Measurements from ENCODE around the gene PPIB.

Gene PPIB

DNA sequence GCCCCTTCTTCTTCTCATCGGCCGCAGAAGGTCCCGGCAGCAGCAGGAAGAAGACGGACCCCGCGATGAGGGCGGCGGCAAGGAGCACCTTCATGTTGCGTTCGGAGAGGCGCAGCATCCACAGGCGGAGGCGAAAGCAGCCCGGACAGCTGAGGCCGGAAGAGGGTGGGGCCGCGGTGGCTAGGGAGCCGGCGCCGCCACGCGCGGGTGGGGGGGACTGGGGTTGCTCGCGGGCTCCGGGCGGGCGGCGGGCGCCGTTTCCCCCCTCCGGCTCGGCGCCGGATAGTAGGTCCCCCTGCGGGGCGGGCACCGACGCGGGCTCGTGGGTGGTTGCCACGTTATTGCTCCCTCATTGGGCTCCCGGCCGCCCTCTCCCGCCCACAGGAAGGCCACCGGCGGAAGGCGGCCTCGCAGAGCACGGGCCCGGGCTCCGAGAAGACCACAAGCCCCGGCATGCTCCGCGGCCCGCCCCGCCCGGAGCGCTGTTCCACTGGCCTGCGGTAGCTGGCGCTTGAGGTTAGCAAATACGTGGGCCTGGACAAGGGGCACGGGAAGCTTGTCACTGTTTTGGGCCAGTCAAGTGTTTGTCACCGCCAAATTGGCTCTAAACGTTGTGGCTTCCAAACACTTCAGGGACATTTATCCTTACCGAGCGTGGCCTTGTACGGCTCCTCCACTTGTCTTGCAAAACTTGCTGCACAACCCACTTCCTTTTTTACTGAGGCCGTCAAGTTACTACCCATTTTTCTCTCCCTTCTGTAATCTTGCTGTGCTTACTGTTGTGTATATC, at the start of gene PPIB:
Gene PPIB (minus strand): TSS at position 154 of the 790 bp plus-strand sequence. CDS start 36 bp downstream, at position 118.
- in situ Hi-C loops (cut with MboI; ENCODE audit: low pct_unique_long_range_greater_than_20kb, low sequenced_read_pairs): no loop called here
- DNase-seq: peak; percentile 100

DNA sequence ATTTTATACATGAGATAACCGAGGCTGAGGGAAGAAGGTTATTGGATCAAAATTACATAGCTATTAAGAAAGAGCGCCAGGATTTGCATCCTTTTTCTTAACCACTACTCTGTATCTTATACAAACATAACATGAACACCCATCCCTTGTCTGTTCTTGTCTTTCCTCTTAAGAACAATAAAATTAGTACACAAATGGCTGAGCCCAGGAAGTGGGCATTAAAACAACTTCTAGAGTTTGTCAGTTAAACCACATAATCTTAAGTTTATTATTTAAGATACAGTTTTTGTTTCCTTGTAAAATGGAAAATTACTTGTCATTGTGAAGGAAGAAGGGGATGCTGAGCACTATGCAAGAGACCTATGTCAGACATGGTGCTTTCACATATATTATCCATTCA, 48.9 kb upstream of the PPIB start:
- DNase-seq: no peak
- in situ Hi-C loops (cut with MboI; ENCODE audit: low pct_unique_long_range_greater_than_20kb, low sequenced_read_pairs): no loop called here

DNA sequence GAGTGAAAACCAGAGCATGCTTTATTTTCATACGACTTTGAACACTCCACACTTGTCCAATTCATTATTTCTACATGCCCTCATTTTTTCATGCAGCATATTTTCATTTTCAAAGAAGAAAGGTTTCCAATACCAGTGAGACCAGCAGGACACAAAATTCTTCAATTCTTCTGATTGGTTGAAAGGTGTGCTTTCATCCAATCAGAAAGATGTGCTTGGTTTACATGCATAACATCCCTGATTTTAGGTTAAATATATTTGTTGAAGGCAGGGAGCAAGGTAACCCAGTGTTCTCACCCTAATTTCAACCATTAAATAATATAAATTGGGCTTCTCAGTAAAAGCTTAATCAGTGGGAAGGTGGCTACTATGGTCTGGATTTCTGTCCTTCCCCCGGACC, 47.5 kb upstream of the PPIB start:
- DNase-seq: no peak
- in situ Hi-C loops (cut with MboI; ENCODE audit: low pct_unique_long_range_greater_than_20kb, low sequenced_read_pairs): no loop called here

DNA sequence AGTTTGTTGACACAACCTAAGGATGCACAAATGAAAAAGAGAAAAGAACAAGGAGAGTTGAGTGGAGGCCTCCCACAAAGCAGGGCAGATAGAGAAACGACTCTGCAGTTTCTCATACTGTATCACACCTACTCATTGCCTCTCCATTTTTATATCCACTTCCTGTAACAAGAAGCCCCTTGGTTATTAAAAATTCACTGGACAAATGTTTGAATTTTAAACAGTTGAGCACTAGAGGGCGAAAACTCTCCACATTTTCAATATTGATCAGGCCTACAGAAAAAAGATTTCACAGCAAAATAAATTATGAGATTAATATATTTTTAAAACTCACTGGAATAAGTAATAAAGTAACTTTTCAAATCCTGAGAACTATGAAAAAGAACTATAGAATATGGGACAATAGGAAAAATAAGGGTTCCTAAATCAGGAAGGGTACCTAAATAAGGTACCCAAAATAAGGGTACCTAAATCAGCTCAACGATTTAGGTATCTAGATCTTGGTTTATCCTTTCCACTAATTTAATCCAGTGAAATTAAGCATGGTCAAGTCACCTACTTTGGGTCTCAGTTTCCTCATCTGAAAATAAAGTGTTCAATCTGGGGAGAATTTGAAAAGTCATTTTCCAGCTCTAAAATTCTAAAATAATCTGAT, 47.0 kb upstream of the PPIB start:
- in situ Hi-C loops (cut with MboI; ENCODE audit: low pct_unique_long_range_greater_than_20kb, low sequenced_read_pairs): no loop called here
- DNase-seq: peak; percentile 85

DNA sequence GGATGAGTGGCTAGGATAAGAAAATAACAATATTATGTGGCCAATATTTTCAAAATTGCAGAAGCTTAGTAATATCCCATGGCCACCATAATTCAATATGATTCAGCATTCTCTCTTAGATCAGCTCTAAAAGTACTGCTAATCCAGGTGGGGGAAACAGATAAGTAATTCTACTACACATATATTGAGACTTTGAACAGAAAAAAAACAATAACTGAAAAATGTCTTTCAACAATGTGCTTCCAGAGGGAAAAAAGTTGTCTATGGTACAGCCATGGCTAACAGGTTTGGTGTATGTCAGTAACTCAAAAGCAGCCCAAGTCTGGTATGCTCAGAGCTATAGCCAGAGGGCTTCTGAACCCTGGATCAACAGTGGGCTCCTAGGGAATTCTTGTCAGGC, 42.4 kb upstream of the PPIB start:
- DNase-seq: no peak
- in situ Hi-C loops (cut with MboI; ENCODE audit: low pct_unique_long_range_greater_than_20kb, low sequenced_read_pairs): no loop called here

DNA sequence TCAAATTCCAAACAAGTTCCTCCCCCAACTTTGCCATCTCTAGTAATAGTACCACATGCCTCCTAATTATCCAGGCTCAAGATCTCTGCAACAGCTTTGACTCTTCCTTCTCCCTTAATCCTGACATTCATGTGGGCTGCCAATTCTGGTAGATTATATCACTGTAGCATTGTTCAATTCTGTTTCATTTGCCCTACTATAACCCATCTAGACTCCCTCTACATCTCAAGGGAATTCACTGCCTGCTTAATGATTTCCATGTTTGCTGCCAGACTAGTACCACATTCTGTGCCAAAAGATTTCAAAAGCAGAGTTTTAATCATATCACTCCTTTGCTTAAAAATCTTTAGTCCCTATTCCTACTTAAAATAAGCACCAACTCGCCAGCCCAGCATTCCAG, 34.6 kb upstream of the PPIB start:
- in situ Hi-C loops (cut with MboI; ENCODE audit: low pct_unique_long_range_greater_than_20kb, low sequenced_read_pairs): no loop called here
- DNase-seq: no peak

DNA sequence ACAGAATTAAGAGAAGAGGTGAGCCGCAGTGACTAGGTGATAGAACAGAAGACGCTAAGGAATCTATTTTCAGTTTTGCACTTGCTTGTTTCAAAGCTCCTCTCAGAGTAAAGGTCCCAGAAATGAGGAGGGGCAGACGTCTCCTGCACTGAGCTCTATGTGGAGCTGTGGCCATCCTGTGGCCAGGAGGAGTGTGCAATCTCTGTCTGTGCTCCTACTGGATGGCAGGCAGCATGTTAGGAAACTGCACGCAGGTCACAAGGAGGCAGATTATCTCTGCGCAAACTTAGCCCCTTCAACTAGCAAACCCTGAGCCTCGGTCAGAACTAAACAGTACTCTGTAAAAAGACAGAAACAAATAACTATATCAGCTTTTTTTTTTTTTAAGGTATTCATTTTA, 31.1 kb upstream of the PPIB start:
- DNase-seq: no peak
- in situ Hi-C loops (cut with MboI; ENCODE audit: low pct_unique_long_range_greater_than_20kb, low sequenced_read_pairs): no loop called here

DNA sequence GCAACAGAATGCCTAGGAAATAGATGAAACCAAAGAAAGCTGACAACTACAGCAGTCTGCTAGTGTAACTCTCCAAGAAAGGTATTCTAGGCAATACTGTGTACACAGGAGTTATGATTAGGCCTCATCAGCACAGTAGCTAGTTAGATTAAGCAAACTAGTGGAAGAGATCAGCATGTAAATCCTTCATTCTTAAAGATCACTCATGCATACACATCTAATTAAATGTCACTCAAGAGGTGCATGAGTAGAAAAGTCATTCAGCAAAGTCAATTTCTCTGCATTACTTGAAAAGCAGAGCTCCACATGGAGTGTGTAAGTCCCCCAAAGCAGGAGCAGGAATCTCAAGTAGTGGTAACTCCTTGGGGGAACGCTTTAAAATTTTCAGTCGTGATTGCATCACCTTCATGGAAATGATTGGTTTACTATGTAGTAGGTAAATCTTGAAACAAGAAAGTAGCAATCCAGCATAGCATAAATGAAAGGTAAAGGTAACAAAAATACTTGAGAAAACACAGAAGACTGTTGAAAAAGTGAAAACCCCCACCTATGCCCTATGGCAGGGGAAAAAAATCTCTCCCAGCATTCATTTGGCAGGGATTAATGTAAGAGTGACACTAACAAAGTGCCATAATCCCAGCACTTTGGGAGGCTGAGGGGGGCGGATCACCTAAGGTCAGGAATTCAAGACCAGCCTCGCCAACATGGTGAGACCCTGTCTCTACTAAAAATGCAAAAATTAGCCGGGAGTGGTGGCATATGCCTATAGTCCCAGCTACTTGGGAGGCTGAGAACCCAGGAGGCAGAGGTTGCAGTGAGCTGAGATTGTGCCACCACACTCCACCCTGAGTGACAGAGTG, 29.4 kb upstream of the PPIB start:
- in situ Hi-C loops (cut with MboI; ENCODE audit: low pct_unique_long_range_greater_than_20kb, low sequenced_read_pairs): no loop called here
- DNase-seq: no peak

DNA sequence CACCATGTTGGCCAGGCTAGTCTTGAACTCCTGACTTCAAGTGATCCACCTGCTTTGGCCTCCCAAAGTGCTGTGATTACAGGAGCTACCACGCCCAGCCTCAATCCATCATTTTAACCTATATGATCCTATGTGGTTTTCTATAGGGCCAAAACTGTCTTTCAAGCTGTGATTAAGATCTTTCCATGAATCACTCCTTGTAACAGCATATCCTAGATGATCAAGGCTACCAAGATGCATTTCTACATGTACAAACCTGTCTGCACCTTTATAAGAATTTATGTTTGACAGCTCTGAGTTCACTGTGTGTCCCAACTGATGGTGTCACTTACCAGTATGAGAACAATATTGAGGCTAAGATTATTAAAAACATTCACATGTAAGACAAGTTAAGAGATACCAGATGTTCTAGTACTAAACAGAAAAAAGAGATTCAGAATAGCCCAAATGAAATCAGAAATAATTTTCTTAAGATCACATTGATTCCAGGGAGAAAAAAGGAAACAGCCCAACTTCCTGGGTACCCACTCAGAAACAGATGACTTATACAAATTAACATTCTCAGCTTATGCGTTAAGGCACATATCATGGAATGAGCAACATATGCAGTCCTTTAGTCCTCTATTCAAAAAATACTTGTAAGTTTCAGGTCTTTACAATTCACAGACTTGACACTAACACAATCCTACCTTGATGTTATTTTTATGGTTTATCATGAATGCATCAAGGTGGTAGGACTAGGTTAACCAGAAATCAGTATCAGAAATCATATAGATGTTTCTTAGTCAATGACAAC, 24.8 kb upstream of the PPIB start:
- in situ Hi-C loops (cut with MboI; ENCODE audit: low pct_unique_long_range_greater_than_20kb, low sequenced_read_pairs): no loop called here
- DNase-seq: no peak

DNA sequence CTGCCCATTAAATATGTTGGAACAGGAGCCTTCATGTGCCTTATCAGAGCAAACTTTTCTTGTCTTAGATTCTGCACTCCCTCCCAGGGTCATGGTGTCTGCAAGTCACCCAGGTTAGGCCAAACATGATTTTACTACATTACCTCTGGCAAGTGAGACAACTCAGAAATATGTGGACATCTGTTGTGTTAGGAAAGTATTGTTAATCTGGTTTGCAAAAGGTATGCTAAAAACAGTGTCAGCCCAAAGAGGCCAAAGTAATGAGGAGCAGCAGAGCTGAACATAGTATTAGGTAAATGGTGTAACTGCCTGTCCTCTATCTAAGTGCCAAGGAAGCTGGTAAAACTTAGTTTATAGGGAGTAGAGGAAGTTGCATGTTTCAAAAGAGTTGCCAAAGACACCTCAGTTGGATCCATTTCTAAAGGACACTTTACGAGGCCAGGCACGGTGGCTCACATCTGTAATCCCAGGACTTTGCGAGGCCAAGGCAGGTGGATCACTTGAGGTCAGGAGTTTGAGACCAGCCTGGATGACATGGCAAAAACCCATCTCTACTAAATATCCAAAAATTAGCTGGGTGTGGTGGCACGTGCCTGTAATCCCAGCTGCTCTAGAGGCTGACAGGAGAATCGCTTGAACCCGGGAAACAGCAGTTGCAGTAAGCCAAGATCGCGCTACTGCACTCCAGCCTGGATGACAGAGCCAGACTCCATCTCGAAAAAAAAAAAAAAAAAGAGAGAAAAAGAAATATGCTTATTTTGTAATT, 22.5 kb upstream of the PPIB start:
- DNase-seq: no peak
- in situ Hi-C loops (cut with MboI; ENCODE audit: low pct_unique_long_range_greater_than_20kb, low sequenced_read_pairs): no loop called here

DNA sequence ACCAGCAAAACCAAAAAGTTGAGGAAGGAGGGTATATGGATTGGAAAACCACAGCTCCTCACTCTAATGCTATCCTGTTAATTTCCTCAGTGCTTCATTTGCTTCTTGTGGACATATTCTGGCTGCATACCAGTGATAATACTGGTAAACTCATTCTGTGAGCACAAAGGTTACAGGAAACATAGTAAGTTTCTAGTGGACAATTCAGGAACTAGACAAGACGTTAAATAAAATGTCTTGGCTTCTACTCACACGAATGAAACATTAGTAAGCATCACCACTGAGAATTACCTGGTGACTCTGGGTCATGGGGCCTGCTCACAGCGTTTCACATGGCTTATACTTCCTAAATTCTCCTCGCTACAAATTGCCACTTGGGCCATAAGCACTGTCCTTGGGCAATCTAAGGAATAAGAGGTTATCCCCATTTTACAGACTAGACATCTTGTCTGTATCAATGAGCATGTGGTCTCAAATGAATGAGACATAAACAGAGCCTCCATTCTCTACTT, 20.1 kb upstream of the PPIB start:
- DNase-seq: no peak
- in situ Hi-C loops (cut with MboI; ENCODE audit: low pct_unique_long_range_greater_than_20kb, low sequenced_read_pairs): no loop called here

DNA sequence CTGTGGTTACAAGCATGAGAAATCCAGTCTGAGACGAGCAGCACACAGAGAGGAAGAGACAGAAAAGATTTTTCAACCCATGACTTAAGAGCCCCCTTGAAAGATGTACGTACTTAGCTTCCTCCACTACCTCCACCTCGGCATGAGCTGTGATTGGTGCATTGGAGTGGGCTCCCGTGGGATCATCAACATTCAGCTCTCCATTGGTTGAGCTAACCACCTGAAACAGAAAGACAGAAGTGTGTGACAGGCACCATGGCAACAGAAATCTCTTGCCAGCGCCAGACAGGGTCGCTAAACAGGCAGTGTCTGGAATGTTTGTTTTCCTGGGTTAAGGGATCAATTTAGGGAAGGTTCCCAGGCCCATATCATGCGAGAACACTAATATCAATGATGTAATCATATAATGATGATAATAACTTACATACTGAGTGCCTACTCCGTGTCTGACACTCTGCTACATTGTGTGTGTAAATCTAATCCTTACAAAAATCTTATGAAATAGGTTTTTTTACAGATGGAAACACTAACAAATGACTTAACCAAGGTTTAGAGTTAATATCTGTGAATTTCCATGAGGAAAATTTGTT, 17.5 kb upstream of the PPIB start:
- in situ Hi-C loops (cut with MboI; ENCODE audit: low pct_unique_long_range_greater_than_20kb, low sequenced_read_pairs): no loop called here
- no peak for DNase-seq

DNA sequence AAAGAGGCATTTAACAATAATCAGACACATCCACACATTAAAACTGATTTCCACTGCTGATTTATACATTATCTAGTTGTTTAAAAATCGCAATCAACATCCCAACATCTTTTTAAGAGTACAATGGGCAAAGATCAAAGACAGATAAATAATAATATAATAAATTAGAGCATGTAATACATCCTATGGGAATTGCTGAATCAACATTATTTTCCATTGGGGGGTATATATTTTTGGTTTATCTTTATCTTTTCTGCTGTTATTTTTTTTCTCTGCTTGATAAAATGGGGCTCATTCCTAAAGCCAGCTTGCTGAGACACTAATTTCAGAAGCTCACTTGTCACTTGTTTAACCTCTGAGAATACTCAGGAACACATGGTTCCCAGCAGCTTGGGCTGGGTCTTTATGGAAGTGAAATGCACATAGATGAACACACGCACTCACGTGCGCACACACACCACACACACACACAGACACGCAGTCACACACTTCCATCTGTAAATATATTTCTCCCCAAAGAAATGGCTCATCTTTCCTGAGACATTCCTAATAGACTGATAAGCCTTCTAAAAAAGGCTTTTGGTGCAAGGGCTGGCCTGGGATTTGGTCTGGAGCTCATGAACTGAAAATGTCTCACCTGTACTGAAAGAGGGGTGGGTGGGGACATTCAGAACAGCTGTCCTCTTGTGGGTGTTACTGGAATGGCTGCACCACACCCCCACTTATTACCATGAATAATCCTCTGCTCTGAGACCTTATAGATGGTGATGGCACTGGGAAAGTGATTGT, 3.5 kb upstream of the PPIB start:
- DNase-seq: no peak
- in situ Hi-C loops (cut with MboI; ENCODE audit: low pct_unique_long_range_greater_than_20kb, low sequenced_read_pairs): no loop called here

DNA sequence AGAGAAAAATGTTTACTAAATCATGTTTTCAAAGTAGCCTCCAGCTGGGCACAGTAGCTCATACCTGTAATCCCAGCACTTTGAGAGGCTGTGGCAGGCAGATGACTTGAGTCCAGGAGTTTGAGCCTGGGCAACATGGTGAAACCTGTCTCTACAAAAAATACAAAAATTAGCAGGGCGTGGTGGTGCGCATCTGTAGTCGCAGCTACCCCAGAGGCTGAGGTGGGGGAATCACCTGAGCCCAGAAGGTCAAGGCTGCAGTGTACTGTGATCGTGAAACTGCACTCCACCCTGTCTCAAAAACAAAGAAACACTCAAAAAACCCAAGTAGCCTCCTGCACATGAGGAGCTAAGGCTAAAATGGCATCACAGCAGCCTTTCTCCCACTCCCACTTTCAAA, 1.6 kb upstream of the PPIB start:
- in situ Hi-C loops (cut with MboI; ENCODE audit: low pct_unique_long_range_greater_than_20kb, low sequenced_read_pairs): no loop called here
- no peak for DNase-seq

DNA sequence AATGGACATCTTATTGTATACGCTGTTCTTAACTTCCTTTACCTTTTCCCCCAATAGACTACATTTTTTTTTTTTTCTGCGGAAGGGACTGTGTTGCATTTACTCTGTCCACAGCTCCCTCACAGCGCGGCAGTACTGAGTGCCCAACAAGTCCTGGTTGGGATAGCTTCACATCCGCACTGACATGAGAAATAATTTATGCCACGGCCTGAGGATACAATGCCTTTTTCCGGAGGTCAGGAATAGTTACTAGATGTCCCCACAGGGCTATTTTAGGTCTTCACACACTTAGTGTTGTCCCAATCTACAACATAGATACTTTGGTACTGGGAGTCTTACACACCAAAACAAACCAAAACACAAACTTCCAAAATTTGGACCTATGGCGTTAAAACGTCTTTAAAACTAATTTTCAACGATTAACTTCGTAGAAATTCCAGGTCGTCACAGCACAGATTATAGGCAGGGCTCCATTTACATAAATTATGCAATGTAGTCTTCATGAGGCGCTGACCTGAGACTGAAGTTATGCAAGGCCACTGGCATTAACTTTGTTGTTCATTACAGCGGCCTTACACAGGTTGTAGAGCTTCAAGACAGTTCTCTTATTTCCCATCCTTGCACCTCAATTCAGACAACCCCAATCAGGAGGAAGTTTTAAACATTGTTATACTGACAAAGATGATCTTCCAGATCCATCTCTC, 989 bp upstream of the PPIB start:
- in situ Hi-C loops (cut with MboI; ENCODE audit: low pct_unique_long_range_greater_than_20kb, low sequenced_read_pairs): no loop called here
- DNase-seq: peak; percentile 54

DNA sequence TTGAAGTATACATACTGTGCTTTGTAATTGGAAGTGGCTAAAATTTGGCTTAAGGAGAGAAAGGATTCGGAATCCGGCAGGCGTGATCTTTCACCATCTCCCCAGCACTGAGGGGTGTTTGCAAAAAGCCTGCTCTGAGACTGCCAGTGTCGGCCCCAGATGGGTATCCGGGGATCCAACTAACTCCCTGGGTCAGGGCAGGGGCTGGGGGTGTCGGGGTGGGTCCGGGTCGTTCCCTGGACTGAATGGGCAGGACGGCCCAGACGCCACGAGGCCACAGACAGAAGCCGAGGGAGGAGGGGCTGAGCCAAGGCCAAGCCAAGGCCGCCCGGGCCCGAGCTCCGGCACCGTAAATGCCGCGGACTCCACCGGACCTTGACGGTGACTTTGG, 349 bp downstream of the PPIB start:
- no peak for DNase-seq
- in situ Hi-C loops (cut with MboI; ENCODE audit: low pct_unique_long_range_greater_than_20kb, low sequenced_read_pairs): no loop called here

Measured in KBM-7 (cell line).